Skeletal muscle tissue (tissue), 4 donors: ENCODE results near the gene GAA. TPM values are rescaled to one million over a fixed set of nuclear protein-coding genes. Genes with fewer than 3 reads are reported as not detected.

Experiments used
- H3K27ac ChIP-seq: one replicate; pipeline ENCODE4 v1.7.0; 2013; ENCODE audit warnings: mild to moderate bottlenecking, low read depth, low read length, inconsistent platforms
- H3K27me3 ChIP-seq, 3 donors: one replicate each; pipeline ENCODE4 v1.7.0; 2013; ENCODE audit warnings: low read length in 3 of 3; ENCODE audit not compliant: control insufficient read depth in 3 of 3, insufficient read depth in 3 of 3
- H3K36me3 ChIP-seq, 3 donors: one replicate each; pipeline ENCODE4 v1.7.0; 2013; ENCODE audit warnings: low read length in 3 of 3; ENCODE audit not compliant: control insufficient read depth in 3 of 3, insufficient read depth in 3 of 3
- H3K4me1 ChIP-seq, 3 donors: one replicate each; pipeline ENCODE4 v1.7.0; 2013; ENCODE audit warnings: low read length in 3 of 3, mild to moderate bottlenecking in 3 of 3; ENCODE audit not compliant: control insufficient read depth in 3 of 3, insufficient read depth in 3 of 3
- H3K4me3 ChIP-seq, 3 donors: one replicate each; pipeline ENCODE4 v1.7.0; 2013; ENCODE audit warnings: low read length in 3 of 3
- H3K9ac ChIP-seq, 3 donors: one replicate each; pipeline ENCODE4 v1.7.0; 2013; ENCODE audit warnings: low read length in 3 of 3, mild to moderate bottlenecking in 3 of 3, moderate library complexity in 2 of 3, low read depth in 1 of 3
- H3K9me3 ChIP-seq, 3 donors: one replicate each; pipeline ENCODE4 v1.7.0; 2013; ENCODE audit warnings: low read length in 3 of 3; ENCODE audit not compliant: control insufficient read depth in 3 of 3
- total RNA-seq: library from RNA; depleted of rRNA; stranded (reverse); fragments of >200 nt; gene quantifications from one replicate; pipeline ENCODE4 v1.2.3, GENCODE V29; 2014
- donor health status: Osteomylitis.

The GAA gene
- total RNA-seq, 1 donor from 2014 or later: 14.1 TPM

DNA sequence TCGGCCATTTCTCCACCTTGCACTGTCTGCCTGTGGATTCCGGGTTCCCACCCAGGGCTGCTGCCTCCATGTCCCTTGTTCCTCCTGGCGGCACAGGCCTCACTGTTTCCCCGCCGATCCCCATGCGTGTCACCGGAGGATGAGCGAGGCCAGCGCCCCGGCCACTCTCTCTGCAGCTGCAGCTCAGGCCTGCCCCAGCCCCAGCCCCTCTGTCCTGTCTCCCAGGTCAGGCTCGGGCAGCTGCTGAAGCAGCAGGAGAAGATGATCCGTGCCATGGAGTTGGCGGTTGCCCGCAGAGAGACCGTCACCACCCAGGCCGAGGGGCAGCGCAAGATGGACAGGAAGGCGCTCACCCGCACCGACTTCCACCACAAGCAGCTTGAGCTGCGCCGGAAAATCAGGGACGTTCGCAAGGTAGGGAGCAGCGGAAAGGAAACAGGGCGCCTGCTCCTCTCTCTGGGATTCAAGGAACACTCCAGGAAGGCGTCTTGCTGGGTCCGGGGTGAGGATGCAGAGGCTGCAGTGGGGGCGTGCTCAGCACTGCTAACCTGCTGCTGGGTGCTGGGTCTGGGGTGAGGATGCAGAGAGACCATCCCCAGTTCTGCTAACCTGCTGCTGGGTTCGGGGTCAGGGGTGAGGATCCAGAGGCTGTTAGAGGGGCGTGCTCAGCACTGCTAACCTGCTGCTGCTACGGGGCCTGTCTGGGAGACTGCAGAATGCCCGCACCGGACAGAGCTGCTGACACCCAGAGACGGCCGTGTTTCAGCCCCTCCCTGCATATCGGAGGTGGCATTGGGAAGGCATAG is 6.1 kb upstream of the GAA start:
- Histone ChIP-seq H3K27ac (no peak overlapping the region), H3K9ac (no peak overlapping the region), H3K9me3 (no peaks in the 10 kb centered on the region)

DNA sequence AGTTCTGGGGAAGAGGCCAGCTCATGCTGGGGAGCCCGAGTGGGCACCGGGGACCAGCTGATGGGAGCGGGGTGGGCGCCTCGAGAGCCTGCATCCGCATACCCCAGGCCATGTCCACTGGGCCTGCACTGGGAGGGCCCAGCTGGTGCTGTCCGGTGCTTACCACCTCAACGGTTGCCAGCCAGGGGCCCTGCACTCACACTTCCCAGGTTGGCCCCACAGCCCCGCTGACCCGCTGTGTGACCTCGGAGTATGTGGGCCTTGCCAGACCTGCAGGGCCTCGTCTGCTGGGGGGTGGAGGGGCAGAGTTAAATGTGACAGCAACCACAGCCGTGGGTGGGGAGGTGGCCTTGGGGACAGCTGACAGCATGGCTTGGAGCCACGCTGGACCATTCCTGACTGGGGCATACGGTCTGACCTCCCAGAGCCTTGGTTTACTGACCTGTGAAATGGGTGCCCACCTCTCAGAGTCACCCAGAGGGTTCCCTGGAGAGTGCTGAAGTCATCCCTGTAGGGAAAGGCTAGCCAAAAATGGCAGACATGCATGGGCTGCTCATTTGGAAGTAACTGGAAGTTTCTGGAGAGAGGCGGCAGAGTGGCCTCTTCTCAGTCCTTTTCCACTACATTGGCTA is 5.4 kb upstream of the GAA start:
- no peaks in the 10 kb centered on the region for H3K9me3 ChIP-seq
- H3K9ac ChIP-seq: no peak overlapping the region
- no peaks in the 10 kb centered on the region for H3K27me3 ChIP-seq
- no peak overlapping the region for H3K4me3 ChIP-seq
- no peaks in the 10 kb centered on the region for H3K36me3 ChIP-seq
- H3K27ac ChIP-seq: no peak overlapping the region
- peaks cover 0 to 5% (median 2%) of the 10 kb centered on the region in 3 donors for H3K4me1 ChIP-seq

More for the DNA sequence above, 6.1 kb upstream of the GAA start:
- Histone ChIP-seq H3K4me3 (no peak overlapping the region), H3K4me1 (no peaks in the 10 kb centered on the region), H3K27me3 (no peaks in the 10 kb centered on the region), H3K36me3 (no peaks in the 10 kb centered on the region)

DNA sequence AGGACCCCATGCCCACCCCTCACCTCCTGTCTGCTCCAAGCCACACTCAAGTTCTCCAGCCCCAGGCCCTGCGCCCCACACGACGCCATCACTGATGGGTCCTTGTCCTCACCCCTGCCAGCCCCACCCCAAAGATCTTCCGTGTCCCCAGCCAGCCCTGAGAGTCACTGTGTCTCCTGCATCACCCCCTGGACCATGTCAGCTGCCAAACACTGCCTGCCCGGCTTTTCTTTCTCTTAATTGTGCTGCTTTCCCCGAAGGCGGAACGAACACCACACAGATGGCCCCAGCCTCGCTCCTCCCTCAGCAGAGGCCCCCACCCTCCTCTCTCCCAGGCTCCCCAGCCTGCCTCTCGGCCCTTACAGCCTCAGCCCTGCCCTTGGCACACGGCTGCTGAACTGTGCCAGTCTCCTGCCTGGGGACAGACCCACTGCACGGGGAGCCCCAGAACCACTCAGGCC is 4.8 kb upstream of the GAA start:
- H3K27ac ChIP-seq: no peak overlapping the region
- no peak overlapping the region for H3K9ac ChIP-seq

DNA sequence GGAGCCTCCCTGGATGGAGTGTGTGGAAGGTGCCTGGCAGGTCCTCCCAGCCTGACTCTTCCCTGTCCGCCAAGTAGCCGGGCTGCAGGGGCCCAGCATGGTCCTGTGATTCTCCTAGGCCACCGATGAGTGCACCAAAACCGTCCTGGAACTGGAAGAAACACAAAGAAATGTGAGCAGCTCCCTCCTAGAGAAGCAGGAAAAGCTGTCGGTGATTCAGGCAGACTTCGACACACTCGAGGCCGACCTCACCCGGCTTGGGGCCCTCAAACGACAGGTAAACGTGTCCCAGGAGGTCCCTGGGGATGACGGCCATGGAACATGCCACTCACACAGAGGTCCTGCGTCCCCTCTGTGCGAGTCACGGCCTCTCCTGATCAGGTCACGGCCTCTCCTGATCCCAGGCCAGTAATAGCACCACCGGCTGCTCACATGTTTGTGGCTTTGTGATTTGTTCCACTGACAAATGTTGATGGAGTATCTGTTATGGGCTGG is 4.2 kb upstream of the GAA start:
- Histone ChIP-seq H3K9me3 (no peaks in the 10 kb centered on the region), H3K27me3 (no peaks in the 10 kb centered on the region), H3K4me1 (peaks cover 6 to 10% (median 7%) of the 10 kb centered on the region in 3 donors), H3K36me3 (peaks cover 0 to 3% (median 0%) of the 10 kb centered on the region in 3 donors), H3K9ac (no peak overlapping the region), H3K27ac (no peak overlapping the region), H3K4me3 (no peak overlapping the region)

More for the DNA sequence above, 4.8 kb upstream of the GAA start:
- no peaks in the 10 kb centered on the region for H3K27me3 ChIP-seq
- H3K9me3 ChIP-seq: no peaks in the 10 kb centered on the region
- H3K4me1 ChIP-seq: peaks cover under 1 to 6% (median 2%) of the 10 kb centered on the region in 3 donors
- peaks cover 0 to under 1% (median 0%) of the 10 kb centered on the region in 3 donors for H3K36me3 ChIP-seq
- H3K4me3 ChIP-seq: no peak overlapping the region

DNA sequence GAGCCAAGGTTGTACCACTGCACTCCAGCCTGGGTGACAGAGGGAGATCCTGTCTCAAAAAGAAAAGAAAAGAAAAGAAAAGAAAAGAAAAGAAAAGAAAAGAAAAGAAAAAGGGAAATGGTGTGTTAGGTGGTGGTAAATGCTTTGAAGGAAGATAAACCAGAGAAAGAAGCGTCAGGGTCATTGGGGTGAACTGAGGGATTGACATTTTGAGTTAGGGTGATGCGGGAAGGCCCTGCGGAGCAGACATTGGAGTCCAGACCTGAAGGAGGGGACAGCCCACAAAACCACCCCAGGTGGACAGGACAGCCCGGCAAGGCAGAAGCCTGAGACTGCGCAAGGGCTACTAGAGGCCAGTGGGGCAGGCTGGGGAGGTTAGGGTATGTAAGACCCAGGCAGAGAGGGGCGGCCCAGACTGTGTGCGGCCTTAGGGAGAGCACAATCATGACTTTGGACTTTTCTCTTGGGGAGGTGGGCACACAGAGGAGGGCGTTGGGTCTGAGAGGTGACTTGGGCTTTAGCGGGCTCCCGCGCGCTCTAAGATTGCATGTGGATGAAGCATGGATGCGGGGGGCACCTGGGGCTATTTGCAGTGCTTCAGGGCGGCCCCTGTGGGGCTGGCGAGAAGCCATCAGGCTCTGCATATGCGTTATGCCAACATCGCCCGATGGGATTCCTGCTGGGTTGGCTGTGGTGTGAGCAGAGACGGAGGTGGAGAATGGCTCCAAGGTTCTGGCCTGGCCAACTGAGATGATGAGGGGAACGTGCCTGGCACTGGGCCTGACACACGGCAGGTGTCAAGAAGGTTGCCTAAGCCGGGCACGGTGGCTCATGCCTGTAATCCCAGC is 3.3 kb upstream of the GAA start:
- Histone ChIP-seq H3K4me1 (peaks cover 11 to 14% (median 13%) of the 10 kb centered on the region in 3 donors), H3K9ac (no peak overlapping the region), H3K9me3 (no peaks in the 10 kb centered on the region), H3K36me3 (peaks cover 0 to 3% (median 0%) of the 10 kb centered on the region in 3 donors), H3K4me3 (no peak overlapping the region), H3K27ac (no peak overlapping the region), H3K27me3 (no peaks in the 10 kb centered on the region)

DNA sequence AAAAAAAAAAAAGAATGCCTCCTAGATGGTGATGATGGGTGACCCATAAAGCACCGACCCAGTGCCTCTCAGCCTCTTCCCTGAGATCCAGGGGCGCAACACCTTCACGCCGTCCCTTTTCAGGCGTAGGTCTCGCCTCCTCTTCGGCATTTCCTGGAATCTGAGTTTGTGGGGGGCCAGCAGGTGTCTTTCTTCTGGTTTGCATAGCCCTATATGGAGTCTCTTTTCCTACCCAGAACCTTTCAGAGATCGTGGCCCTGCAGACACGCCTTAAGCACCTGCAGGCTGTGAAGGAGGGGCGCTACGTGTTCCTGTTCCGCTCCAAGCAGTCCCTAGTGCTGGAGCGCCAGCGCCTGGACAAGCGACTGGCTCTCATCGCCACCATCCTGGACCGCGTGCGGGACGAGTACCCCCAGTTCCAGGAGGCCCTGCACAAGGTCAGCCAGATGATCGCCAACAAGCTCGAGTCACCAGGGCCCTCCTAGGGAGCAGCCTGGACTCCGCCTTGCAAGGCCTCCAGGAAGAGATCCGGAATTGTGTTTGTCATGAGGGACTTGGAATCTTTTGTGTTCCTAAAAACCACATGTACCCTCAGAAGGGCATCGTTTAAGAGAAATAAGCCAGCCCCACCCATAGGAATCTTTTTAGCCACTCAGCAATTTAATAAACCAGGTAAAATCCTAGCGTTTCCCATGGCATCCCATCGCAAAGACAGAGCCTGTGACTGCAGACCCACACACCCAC is 1.9 kb upstream of the GAA start:
- H3K9me3 ChIP-seq: no peaks in the 10 kb centered on the region
- no peak overlapping the region for H3K4me3 ChIP-seq
- no peaks in the 10 kb centered on the region for H3K27me3 ChIP-seq
- peaks cover 11 to 14% (median 13%) of the 10 kb centered on the region in 3 donors for H3K4me1 ChIP-seq
- no peak overlapping the region for H3K27ac ChIP-seq
- peaks cover 0 to 3% (median 0%) of the 10 kb centered on the region in 3 donors for H3K36me3 ChIP-seq
- no peak overlapping the region for H3K9ac ChIP-seq

DNA sequence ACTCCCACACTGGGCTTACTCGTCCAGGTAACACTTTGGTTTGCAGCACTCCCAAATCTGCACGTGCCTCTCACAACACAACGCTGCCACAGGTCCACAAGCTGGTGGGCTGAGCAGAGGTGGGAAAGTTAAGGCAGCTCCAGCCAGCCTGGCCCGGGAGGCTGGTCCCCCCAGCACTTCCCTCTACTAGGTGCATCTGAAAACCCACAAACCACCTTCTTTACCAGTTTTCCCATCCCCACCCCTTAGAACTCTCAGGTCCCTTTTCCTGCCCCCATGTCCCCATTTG is 1.4 kb upstream of the GAA start:
- peak overlapping the region in 1 of 3 donors; percentile 16 for H3K9ac ChIP-seq
- no peak overlapping the region for H3K4me3 ChIP-seq
- H3K36me3 ChIP-seq: peaks cover 0 to 3% (median 0%) of the 10 kb centered on the region in 3 donors
- no peak overlapping the region for H3K27ac ChIP-seq
- peaks cover 11 to 14% (median 13%) of the 10 kb centered on the region in 3 donors for H3K4me1 ChIP-seq
- no peaks in the 10 kb centered on the region for H3K27me3 ChIP-seq
- H3K9me3 ChIP-seq: no peaks in the 10 kb centered on the region

DNA sequence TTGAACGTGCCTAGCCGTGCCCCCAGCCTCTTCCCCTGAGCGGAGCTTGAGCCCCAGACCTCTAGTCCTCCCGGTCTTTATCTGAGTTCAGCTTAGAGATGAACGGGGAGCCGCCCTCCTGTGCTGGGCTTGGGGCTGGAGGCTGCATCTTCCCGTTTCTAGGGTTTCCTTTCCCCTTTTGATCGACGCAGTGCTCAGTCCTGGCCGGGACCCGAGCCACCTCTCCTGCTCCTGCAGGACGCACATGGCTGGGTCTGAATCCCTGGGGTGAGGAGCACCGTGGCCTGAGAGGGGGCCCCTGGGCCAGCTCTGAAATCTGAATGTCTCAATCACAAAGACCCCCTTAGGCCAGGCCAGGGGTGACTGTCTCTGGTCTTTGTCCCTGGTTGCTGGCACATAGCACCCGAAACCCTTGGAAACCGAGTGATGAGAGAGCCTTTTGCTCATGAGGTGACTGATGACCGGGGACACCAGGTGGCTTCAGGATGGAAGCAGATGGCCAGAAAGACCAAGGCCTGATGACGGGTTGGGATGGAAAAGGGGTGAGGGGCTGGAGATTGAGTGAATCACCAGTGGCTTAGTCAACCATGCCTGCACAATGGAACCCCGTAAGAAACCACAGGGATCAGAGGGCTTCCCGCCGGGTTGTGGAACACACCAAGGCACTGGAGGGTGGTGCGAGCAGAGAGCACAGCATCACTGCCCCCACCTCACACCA is 724 bp downstream of the GAA start:
- Histone ChIP-seq H3K9ac (peak overlapping the region; percentile 79 to 96 (median 84)), H3K27ac (peak overlapping the region; percentile 37), H3K4me3 (peak overlapping the region; percentile 81 to 98 (median 96)), H3K9me3 (no peaks in the 10 kb centered on the region), H3K27me3 (no peaks in the 10 kb centered on the region), H3K4me1 (peaks cover 11 to 14% (median 13%) of the 10 kb centered on the region in 3 donors), H3K36me3 (peaks cover 0 to 6% (median 0%) of the 10 kb centered on the region in 3 donors)
